IMR-90 (cell line): ENCODE results near the gene ETV3L. TPM values are rescaled to one million over a fixed set of nuclear protein-coding genes. Genes with fewer than 3 reads are reported as not detected.
A peak's percentile ranks its signal among the peaks of the same experiment; 100 is the strongest.

Source experiments
- ATAC-seq: fragments of 200-7000 bp; cut with Tn5 transposase; 2 replicates; pipeline ENCODE4 v1.9.1; 2020; ENCODE audit warnings: low read depth, mild to moderate bottlenecking, moderate library complexity
- BruUV-seq: library from RNA; stranded (reverse); fragments of 400-500 nt; replicated peaks from 2 replicates; lab custom pipeline; 2021; lab: Mats Ljungman, UMichigan
- CTCF ChIA-PET: fragments of 300-600 bp; formaldehyde crosslinking; extraction: SDS; loops from one replicate; lab custom pipeline; 2021; ENCODE audit warnings: antibody characterized with exemption; lab: Yijun Ruan, JAX
- POLR2A ChIA-PET: fragments of 300-600 bp; sonication (Branson Sonifier 250); formaldehyde crosslinking; loops from one replicate; lab custom pipeline; 2022; ENCODE audit warnings: antibody characterized with exemption; ENCODE audit not compliant: unreplicated experiment; lab: Charles Lee
- DNase-seq: peaks from one replicate; pipeline ENCODE4 v3.0.0; 2013
- H2AFZ ChIP-seq: replicated peaks from 2 replicates; pipeline ENCODE3; 2013; ENCODE audit warnings: low read length, mild to moderate bottlenecking; ENCODE audit not compliant: poor library complexity
- H2AK5ac ChIP-seq: 2 replicates; pipeline ENCODE4 v1.6.1; 2013; ENCODE audit warnings: low read depth, low read length, inconsistent platforms
- H2AK9ac ChIP-seq: replicated peaks from 2 replicates; pipeline ENCODE3; 2013; ENCODE audit warnings: mild to moderate bottlenecking, low read depth, low read length, moderate library complexity; ENCODE audit not compliant: poor library complexity
- H2BK120ac ChIP-seq: 2 replicates; pipeline ENCODE4 v1.6.1; 2013; ENCODE audit warnings: low read depth, low read length, inconsistent platforms
- H2BK15ac ChIP-seq: 3 replicates; pipeline ENCODE4 v1.6.1; 2013; ENCODE audit warnings: low read depth, low read length, inconsistent platforms
- H2BK20ac ChIP-seq: 2 replicates; pipeline ENCODE4 v1.6.1; 2013; ENCODE audit warnings: low read depth, mild to moderate bottlenecking, inconsistent platforms, low read length, moderate library complexity
- H2BK5ac ChIP-seq: 2 replicates; pipeline ENCODE4 v1.6.1; 2013; ENCODE audit warnings: mild to moderate bottlenecking, low read depth, low read length, inconsistent platforms; ENCODE audit not compliant: poor library complexity, severe bottlenecking
- H3K14ac ChIP-seq: replicated peaks from 2 replicates; pipeline ENCODE4 v1.6.1; 2013; ENCODE audit warnings: low read depth, low read length, inconsistent platforms
- H3K18ac ChIP-seq: 2 replicates; pipeline ENCODE4 v1.6.1; 2013; ENCODE audit warnings: low read depth, low read length, control low read depth
- H3K23ac ChIP-seq: 2 replicates; pipeline ENCODE4 v1.6.1; 2013; ENCODE audit warnings: low read depth, low read length, inconsistent platforms
- H3K27ac ChIP-seq: 2 replicates; pipeline ENCODE4 v1.5.1; 2013; ENCODE audit warnings: mild to moderate bottlenecking, control low read depth, low read length; ENCODE audit not compliant: insufficient read depth
- H3K27me3 ChIP-seq: 2 replicates; pipeline ENCODE4 v1.6.1; 2013; ENCODE audit warnings: low read length; ENCODE audit not compliant: control insufficient read depth, insufficient read depth
- H3K36me3 ChIP-seq: 2 replicates; pipeline ENCODE4 v1.6.1; 2013; ENCODE audit warnings: low read length, mixed read lengths; ENCODE audit not compliant: control insufficient read depth, insufficient read depth
- H3K4ac ChIP-seq: 2 replicates; pipeline ENCODE4 v1.6.1; 2013; ENCODE audit warnings: low read depth, low read length, inconsistent platforms
- H3K4me1 ChIP-seq: 2 replicates; pipeline ENCODE4 v1.6.1; 2013; ENCODE audit warnings: low read length, mixed read lengths; ENCODE audit not compliant: control insufficient read depth, insufficient read depth
- H3K4me2 ChIP-seq: 2 replicates; pipeline ENCODE4 v1.6.1; 2013; ENCODE audit warnings: low read depth, mild to moderate bottlenecking, control low read depth, low read length, moderate library complexity
- H3K4me3 ChIP-seq: 2 replicates; pipeline ENCODE4 v1.5.1; 2013; ENCODE audit warnings: low read depth, mild to moderate bottlenecking, control low read depth, low read length, moderate library complexity; ENCODE audit not compliant: insufficient read depth
- H3K56ac ChIP-seq: 2 replicates; pipeline ENCODE4 v1.6.1; 2013; ENCODE audit warnings: low read length, inconsistent platforms; ENCODE audit not compliant: insufficient read depth; ENCODE audit errors: extremely low read depth
- H3K79me1 ChIP-seq, 2 experiments: 2 replicates each; pipeline ENCODE4 v1.6.1; 2013; ENCODE audit warnings: low read length in 2 of 2, inconsistent platforms in 1 of 2, low read depth in 1 of 2
- H3K9ac ChIP-seq: 2 replicates; pipeline ENCODE4 v1.6.1; 2013; ENCODE audit warnings: low read depth, low read length, control low read depth
- H3K9me1 ChIP-seq: 2 replicates; pipeline ENCODE4 v1.6.1; 2013; ENCODE audit warnings: low read length, inconsistent platforms; ENCODE audit not compliant: insufficient read depth
- H3K9me3 ChIP-seq: 2 replicates; pipeline ENCODE4 v1.6.1; 2013; ENCODE audit warnings: low read length; ENCODE audit not compliant: control insufficient read depth, insufficient read depth
- H4K20me1 ChIP-seq: 2 replicates; pipeline ENCODE4 v1.6.1; 2013; ENCODE audit warnings: low read length, inconsistent platforms; ENCODE audit not compliant: insufficient read depth
- H4K5ac ChIP-seq: 2 replicates; pipeline ENCODE4 v1.6.1; 2013; ENCODE audit warnings: mild to moderate bottlenecking, low read depth, low read length, control low read depth
- H4K8ac ChIP-seq, 2 experiments: 2 replicates each; pipeline ENCODE4 v1.6.1; 2013; ENCODE audit warnings: low read depth in 2 of 2, low read length in 2 of 2, control low read depth in 1 of 2, inconsistent platforms in 1 of 2
- H4K91ac ChIP-seq: 2 replicates; pipeline ENCODE4 v1.6.1; 2013; ENCODE audit warnings: low read depth, low read length, inconsistent platforms; ENCODE audit not compliant: insufficient read depth
- BHLHE40 ChIP-seq: fragments of 150-350 bp; IDR thresholded peaks from 2 replicates; pipeline ENCODE4 v1.6.1; 2016; ENCODE audit warnings: mild to moderate bottlenecking, low read depth, low read length
- CEBPB ChIP-seq: IDR thresholded peaks from 2 replicates; pipeline ENCODE4 v1.6.1; 2012; ENCODE audit warnings: low read depth, low read length, improper control_type of control experiment
- FOS ChIP-seq: fragments of 150-350 bp; IDR thresholded peaks from 2 replicates; pipeline ENCODE4 v1.6.1; 2016; ENCODE audit warnings: low read depth, low read length
- MAFK ChIP-seq: IDR thresholded peaks from 2 replicates; pipeline ENCODE4 v1.6.1; 2012; ENCODE audit warnings: low read depth, low read length, improper control_type of control experiment
- RCOR1 ChIP-seq: IDR thresholded peaks from 2 replicates; pipeline ENCODE4 v1.6.1; 2012; ENCODE audit warnings: mild to moderate bottlenecking, low read length, improper control_type of control experiment; ENCODE audit not compliant: insufficient replicate concordance
- RFX5 ChIP-seq: IDR thresholded peaks from 2 replicates; pipeline ENCODE4 v1.8.0; 2012; ENCODE audit warnings: low read depth, mild to moderate bottlenecking, low read length, moderate library complexity
- SMC3 ChIP-seq: fragments of 150-350 bp; IDR thresholded peaks from 2 replicates; pipeline ENCODE4 v1.6.1; 2016; ENCODE audit warnings: low read depth, mild to moderate bottlenecking, antibody characterized with exemption, low read length, moderate library complexity
- WGBS, 2 experiments: methylation state at CpG; one replicate each; pipeline versions ENCODE4 v1.1.5 to v1.1.7; 2013; ENCODE audit warnings: missing lambda C conversion rate in 2 of 2; ENCODE audit not compliant: insufficient read length in 1 of 2; ENCODE audit errors: extremely low coverage in 2 of 2; 5-methylcytosine and 5-hydroxymethylcytosine counted together
- dilution Hi-C: fragments of 300-500 bp; cut with HindIII; formaldehyde crosslinking; loops from one replicate; pipeline ENCODE4 v1.14.3; 2018; ENCODE audit warnings: low sequenced_read_pairs; ENCODE audit not compliant: unreplicated experiment
- in situ Hi-C: fragments of 300-500 bp; cut with MboI; formaldehyde crosslinking; loops from 3 replicates; pipeline ENCODE4 v1.14.3; 2019; ENCODE audit warnings: low sequenced_read_pairs, inconsistent platforms, mixed read lengths
- intact Hi-C: fragments of 100-400 bp; cut with micrococcal nuclease; formaldehyde crosslinking; loops from 2 replicates; pipeline ENCODE4 v1.10.0; 2022
- polyA plus RNA-seq, 3 experiments: library from polyadenylated mRNA; depleted of rRNA; stranded (reverse); fragments of >200 nt; gene quantifications; 2 replicates each; pipeline ENCODE4 v1.2.3, GENCODE V29; 2012; ENCODE audit warnings: low replicate concordance in 1 of 3
- total RNA-seq: library from RNA; depleted of rRNA; stranded (reverse); fragments of >200 nt; gene quantifications from 2 replicates; pipeline ENCODE4 v1.2.3, GENCODE V29; 2012
- TF ChIP-seq, protein P1 (sequence below): fragments of 150-350 bp; IDR thresholded peaks from 2 replicates; pipeline ENCODE4 v1.6.1; 2016; ENCODE audit warnings: low read depth, mild to moderate bottlenecking, low read length, moderate library complexity, borderline replicate concordance

Gene ETV3L
- total and polyA plus RNA-seq, 2 of the 4 experiments (the other 2 are of a cell fraction) = not detected

DNA sequence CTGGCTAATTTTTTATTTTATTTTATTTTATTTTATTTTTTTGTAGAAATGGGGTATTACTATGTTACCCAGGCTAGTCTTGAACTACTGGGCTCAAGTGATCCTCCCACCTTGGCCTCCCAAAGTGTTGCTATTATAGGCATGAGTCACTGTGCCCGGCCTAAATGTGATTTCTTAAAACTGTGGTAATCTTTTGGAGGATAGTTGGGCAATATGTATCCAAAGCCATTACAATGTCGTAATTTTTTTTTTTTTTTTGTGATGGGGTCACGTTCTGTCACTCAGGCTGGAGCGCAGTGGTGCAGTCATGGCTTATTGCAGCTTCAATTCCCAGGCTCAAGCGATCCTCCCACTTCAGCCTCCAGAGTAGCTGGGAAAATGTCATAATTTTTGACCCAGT lies 14.2 kb downstream of the ETV3L start:
- in situ Hi-C loops (no loop called here), dilution Hi-C loops (no loop called here)
- H2AFZ ChIP-seq = no peak overlapping the region

More for the DNA sequence above, 14.2 kb downstream of the ETV3L start:
- ChIA-PET POLR2A (no interaction called here), CTCF (interaction anchor here (0.6 to 2.2 kb wide), 3 partner anchors 11 to 120 kb away, joined by 4 to 7 read pairs (median 7); no protein-coding TSS in a partner anchor)
- H3K14ac ChIP-seq = no peak overlapping the region
- peaks cover 11% of the 10 kb centered on the region for H3K27me3 ChIP-seq
- H4K20me1 ChIP-seq = no peaks in the 10 kb centered on the region
- H3K18ac ChIP-seq = no peak overlapping the region
- H2BK15ac ChIP-seq = no peak overlapping the region
- no peaks in the 10 kb centered on the region for H3K36me3 ChIP-seq
- no peak for DNase-seq
- H3K9me3 ChIP-seq = no peaks in the 10 kb centered on the region
- H4K8ac ChIP-seq = no peak overlapping the region
- H3K56ac ChIP-seq = no peak overlapping the region
- no peak overlapping the region for H2AK9ac ChIP-seq
- H3K9me1 ChIP-seq = no peaks in the 10 kb centered on the region
- H3K79me1 ChIP-seq = no peaks in the 10 kb centered on the region
- no peak overlapping the region for H3K9ac ChIP-seq
- no peak for ATAC-seq
- intact Hi-C loops = no loop called here
- H3K23ac ChIP-seq = no peak overlapping the region
- H3K4ac ChIP-seq = no peak overlapping the region
- no peak overlapping the region for H3K27ac ChIP-seq
- no peak overlapping the region for H2BK120ac ChIP-seq
- H2BK5ac ChIP-seq = no peak overlapping the region
- no peak overlapping the region for H3K4me3 ChIP-seq
- no peak overlapping the region for H4K91ac ChIP-seq
- no peak overlapping the region for H4K5ac ChIP-seq
- H3K4me1 ChIP-seq = no peaks in the 10 kb centered on the region; the same call in 1 of the 2 replicates
- no peak overlapping the region for H2AK5ac ChIP-seq
- no TSS peak for BruUV-seq
- H3K4me2 ChIP-seq = no peak overlapping the region
- WGBS, 2 experiments = no CpG with 5 or more reads among the region's 5 CpGs
- TF ChIP-seq RFX5 (no peak), FOS (no peak), CEBPB (peak; percentile 59; the same call in 1 of the 2 replicates), MAFK (no peak), SMC3 (no peak), RCOR1 (no peak), BHLHE40 (no peak)
- TF ChIP-seq, protein P1, sequence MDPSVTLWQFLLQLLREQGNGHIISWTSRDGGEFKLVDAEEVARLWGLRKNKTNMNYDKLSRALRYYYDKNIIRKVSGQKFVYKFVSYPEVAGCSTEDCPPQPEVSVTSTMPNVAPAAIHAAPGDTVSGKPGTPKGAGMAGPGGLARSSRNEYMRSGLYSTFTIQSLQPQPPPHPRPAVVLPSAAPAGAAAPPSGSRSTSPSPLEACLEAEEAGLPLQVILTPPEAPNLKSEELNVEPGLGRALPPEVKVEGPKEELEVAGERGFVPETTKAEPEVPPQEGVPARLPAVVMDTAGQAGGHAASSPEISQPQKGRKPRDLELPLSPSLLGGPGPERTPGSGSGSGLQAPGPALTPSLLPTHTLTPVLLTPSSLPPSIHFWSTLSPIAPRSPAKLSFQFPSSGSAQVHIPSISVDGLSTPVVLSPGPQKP = no peak
- no peak overlapping the region for H2BK20ac ChIP-seq
